Fibroblast of skin of right biceps (primary cell): ENCODE measurements around the gene CD101.
A peak's percentile ranks its signal among the peaks of the same experiment; 100 is the strongest.

ENCODE experiments used
- DNase-seq: peaks from one replicate; pipeline ENCODE4 v3.0.0-alpha.2; 2013

Gene CD101

DNA sequence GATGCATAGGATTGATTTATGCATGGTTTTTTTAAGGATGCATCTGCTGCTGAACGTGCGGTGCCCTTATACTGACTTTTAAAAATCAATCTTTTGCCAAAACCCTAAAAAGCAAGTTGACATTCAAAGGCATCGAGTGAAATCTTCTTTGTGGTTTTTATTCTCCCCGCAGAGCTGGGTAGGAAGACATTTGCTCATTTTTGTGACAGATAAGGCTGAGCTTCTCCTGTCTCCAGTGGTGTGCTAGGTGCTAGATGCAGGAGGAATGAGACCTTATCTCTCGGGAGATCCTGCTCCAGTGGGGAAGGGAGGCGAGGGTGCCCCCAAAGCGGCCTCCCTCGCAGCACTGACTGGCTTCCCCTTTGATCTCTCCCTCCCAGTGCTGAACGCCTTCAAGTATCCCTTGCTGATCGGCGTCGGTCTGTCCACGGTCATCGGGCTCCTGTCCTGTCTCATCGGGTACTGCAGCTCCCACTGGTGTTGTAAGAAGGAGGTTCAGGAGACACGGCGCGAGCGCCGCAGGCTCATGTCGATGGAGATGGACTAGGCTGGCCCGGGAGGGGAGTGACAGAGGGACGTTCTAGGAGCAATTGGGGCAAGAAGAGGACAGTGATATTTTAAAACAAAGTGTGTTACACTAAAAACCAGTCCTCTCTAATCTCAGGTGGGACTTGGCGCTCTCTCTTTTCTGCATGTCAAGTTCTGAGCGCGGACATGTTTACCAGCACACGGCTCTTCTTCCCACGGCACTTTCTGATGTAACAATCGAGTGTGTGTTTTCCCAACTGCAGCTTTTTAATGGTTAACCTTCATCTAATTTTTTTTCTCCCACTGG lies 14.9 kb upstream of the CD101 start:
- no peak for DNase-seq

DNA sequence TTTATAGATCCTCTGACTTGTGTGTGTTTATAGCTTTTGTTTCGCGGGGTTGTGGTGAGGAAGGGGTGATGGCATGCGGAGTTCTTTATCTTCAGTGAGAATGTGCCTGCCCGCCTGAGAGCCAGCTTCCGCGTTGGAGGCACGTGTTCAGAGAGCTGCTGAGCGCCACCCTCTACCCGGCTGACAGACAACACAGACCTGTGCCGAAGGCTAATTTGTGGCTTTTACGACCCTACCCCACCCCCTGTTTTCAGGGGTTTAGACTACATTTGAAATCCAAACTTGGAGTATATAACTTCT lies 14.4 kb upstream of the CD101 start:
- no peak for DNase-seq

GRCh38 chr1:116988248-116988647 lies 13.3 kb upstream of the CD101 start:
- peak; percentile 43 for DNase-seq

DNA sequence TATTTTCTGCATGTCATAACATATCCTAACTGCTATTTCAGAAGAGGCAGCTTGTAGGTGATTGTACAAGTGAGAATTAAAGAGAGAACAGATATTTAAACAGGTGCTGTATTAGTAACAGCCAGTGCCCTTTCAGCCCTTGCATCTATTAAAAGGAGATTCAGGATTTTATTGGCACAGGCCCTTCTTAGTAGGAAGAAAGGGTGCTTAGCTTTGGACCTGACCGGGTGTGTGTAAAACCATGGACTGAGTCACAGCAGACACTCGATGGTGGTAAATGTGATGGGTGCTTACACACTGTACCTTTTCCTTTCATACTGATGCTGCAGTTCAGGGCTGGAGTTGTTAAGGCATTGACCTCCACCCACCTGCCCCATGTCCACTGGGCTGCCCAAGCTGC lies 12.7 kb upstream of the CD101 start:
- no peak for DNase-seq

DNA sequence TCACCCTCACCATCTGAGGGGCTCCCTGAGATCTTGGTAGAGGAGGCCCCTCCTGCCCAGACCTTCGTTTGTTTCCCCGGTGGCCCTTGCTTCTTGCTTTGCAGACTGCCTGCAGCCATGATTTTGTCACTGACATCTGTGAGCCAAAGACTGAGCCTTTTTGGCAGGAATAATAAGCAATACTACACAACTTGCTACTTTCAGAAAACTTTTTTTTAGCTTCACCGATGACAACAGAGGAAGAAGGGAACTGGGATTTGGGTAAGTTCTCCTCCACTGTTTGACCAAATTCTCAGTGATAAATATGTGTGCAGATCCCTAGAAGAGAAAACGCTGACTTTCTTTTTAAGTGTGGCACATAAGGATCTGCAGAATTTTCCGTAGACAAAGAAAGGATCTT lies 11.7 kb upstream of the CD101 start:
- no peak for DNase-seq

- peak; percentile 87 for DNase-seq
Measured at GRCh38 chr1:116990612-116991151, 10.9 kb upstream of the CD101 start.

- DNase-seq: no peak
Measured at GRCh38 chr1:116991171-116991845, 10.3 kb upstream of the CD101 start.

- DNase-seq: no peak
Measured at GRCh38 chr1:116991918-116992317, 9.6 kb upstream of the CD101 start.

GRCh38 chr1:116993286-116993685 lies 8.3 kb upstream of the CD101 start:
- no peak for DNase-seq

DNA sequence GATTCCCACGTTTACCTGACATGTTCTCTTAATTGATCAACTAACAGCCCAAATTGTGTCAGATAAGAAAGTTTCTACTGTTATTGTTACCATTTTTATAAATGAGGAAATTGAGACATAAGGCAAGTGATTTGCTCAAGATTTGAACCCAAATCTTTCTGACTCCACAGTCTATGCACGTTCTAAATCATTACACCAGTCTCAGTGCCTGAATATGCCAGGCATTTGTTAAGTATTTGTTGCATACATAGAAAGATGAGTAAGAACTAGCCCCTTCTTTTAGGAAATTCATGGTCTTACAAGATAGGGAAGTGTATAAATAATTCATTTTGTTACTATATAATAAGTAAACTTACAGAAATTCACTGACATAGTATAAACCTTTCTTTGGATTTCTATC lies 7.1 kb upstream of the CD101 start:
- DNase-seq: no peak

- peak; percentile 70 for DNase-seq
Measured at GRCh38 chr1:116997066-116997465, 4.5 kb upstream of the CD101 start.

DNA sequence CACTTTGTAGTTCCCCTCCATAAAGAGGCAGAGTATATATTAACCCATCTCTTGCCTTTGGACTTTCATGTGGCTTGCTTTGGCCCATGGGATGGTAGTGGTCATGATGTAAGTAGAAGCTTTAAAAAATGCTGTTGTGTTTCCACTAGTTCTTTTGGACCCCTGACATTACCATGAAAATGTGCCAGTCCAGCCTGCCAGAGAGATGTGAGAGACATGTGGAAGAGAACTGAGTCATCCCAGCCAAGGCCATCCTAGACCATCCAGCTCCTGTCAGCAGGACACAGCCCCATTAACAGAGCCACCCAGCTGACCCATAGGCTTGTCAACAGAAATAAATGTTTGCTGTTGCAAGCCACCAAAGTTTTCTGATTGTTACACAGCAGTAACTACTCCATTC lies 3.9 kb upstream of the CD101 start:
- DNase-seq: peak; percentile 27

DNA sequence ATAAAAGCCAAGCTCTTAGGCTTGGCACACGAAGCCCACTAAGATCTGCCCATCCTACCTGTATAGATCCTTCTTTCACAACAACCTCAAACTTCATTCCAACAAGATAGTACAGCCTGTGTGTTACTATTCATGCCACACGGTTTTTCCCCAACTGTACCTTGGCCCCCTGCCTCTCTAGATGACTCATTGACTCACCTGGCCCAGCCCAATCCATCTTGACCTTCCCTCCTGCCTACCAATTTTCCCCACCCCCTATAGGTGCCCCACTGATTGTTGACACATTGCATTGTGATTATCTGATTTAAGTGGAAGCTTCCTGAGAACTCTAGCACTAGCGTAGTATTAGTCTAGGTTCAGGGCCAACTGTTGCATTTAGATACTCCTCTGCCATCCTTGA lies 2.0 kb upstream of the CD101 start:
- DNase-seq: no peak

- DNase-seq: no peak
Measured at GRCh38 chr1:117000142-117000541, 1.4 kb upstream of the CD101 start.

- DNase-seq: no peak
Measured at GRCh38 chr1:117003223-117003875, 1.8 kb downstream of the CD101 start.

DNA sequence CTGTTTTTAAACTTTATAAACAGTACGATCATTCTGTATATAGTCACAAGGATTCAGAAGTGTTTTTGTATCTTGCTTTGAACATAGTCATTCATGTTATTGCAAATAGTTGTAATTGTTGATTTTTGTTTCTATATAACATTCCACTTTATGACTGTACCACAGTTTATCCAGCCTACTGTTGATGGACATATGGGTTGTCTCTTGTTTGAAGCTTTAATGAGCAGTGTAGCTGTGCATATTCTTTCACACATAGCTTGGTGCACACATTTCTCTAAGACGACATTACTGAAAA lies 6.1 kb downstream of the CD101 start:
- DNase-seq: no peak

DNA sequence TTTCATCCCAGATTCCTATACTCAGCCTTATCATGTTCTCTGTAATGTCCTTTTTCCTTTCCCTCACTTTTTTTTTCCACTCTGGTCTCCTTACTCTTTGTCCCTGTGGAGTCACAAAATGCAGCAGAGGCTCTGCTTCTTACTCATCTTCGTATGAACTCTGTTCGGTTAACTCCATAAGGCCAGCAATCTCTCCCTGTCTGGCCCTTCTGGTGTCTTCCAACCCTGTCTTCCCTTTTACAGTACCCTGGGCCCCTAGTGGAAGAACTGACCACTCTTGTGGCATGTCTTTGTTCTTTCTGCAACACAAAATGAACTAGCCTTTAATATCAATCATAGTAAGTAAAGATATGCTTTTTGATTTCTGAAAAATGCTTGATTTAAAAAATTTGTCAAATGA lies 7.1 kb downstream of the CD101 start:
- DNase-seq: no peak

GRCh38 chr1:117009132-117009531 lies 7.6 kb downstream of the CD101 start:
- DNase-seq: no peak

GRCh38 chr1:117010310-117010969 lies 8.9 kb downstream of the CD101 start:
- DNase-seq: no peak

DNA sequence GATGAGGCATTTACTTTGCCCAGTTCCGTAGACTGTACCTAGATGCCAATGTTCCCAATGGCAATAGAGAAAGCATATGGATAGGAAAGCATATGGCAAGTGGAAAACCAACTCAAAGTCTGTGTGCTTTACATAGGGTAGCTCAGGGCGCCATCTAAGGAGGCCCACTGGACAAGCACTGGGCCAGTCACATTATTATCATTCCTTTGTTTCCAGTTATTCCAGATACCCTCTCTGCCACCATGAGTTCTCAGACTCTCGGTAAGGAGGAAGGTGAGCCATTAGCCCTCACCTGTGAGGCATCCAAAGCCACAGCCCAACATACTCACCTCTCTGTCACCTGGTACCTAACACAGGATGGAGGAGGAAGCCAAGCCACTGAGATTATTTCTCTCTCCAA lies 9.8 kb downstream of the CD101 start:
- DNase-seq: no peak

DNA sequence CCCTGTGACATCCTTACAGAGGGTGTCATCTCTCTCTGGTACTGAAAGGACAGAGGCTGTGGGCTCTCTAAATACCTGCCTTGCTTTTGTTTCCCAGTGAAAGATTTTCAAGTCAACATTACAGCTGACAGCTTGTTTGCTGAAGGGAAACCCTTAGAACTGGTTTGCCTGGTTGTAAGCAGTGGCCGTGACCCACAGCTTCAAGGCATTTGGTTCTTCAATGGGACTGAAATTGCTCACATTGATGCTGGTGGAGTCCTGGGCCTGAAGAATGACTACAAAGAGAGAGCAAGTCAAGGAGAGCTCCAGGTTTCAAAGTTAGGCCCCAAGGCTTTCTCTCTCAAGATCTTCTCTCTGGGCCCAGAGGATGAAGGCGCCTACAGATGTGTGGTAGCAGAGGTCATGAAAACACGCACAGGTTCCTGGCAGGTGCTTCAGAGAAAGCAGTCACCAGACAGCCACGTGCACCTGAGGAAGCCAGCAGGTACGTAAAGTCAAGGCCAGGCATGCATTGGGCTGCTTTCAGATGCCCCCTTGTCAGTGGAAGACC lies 11.8 kb downstream of the CD101 start:
- no peak for DNase-seq

DNA sequence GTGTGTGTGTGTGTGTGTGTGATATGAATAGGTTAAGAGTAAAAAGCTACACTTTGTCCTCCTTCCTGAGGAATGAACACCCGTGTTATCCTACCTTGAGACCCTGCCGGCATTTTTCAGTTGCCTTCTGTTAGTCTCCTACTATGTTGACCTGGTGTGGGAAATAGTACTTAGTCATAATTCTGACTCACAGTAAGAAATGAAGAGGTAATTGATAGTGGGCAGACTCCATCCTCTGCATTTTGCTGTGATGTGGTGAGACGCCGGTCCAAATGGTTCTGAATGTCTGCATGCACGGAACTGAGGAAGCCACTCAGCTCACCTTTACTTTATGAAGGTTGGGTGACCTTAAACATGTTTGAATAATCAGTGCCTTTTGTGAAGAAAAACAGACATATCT lies 12.6 kb downstream of the CD101 start:
- peak; percentile 31 for DNase-seq

DNA sequence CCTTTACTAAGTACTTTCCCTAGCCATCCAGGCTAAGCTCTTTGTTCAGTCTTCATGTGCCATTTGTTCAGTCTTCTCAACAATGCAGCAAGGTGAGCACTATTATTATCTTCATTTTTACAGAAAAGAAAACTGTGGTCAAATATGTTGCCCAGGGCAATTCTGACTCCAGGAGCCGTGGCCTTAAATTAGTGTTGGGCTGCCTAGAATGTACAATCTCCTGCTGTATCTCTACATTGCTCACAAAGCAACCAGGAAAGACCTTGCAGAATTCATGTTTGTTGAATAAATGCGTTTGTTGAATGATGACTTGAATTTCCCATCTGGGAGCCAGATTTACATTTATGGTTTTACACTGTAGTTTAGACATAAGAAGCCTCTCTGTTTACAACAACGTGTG lies 14.2 kb downstream of the CD101 start:
- DNase-seq: no peak
